Aorta (tissue), 5 donors: ENCODE results near the gene DAPK1. TPM values are rescaled to one million over a fixed set of nuclear protein-coding genes. Genes with fewer than 3 reads are reported as not detected.
"Not testable (repeated sequence)": the region's sequence is repeated elsewhere in the genome, so short reads cannot be mapped to it uniquely, and the experiment has no call there.

Experiments used
- ATAC-seq: fragments of 200-7000 bp; cut with Tn5 transposase; one replicate; pipeline ENCODE4 v1.9.1; 2022; ENCODE audit warnings: moderate library complexity; ENCODE audit not compliant: low FRiP score
- DNase-seq, 2 donors: peaks; one replicate each; pipeline ENCODE4 v3.0.0-alpha.2; 2020
- H3K27ac ChIP-seq, 2 donors: one replicate each; pipeline ENCODE4 v1.5.1; 2013; ENCODE audit warnings: low read length in 2 of 2, mild to moderate bottlenecking in 2 of 2, moderate library complexity in 2 of 2, control low read depth in 1 of 2, inconsistent platforms in 1 of 2, low read depth in 1 of 2
- H3K27me3 ChIP-seq, 2 donors: one replicate each; pipeline ENCODE4 v1.6.1; 2013; ENCODE audit warnings: control low read depth in 1 of 2, low read length in 1 of 2, mild to moderate bottlenecking in 1 of 2, moderate library complexity in 1 of 2; ENCODE audit not compliant: insufficient read depth in 2 of 2, control insufficient read depth in 1 of 2
- H3K36me3 ChIP-seq, 2 donors: one replicate each; pipeline ENCODE4 v1.6.1; 2013; ENCODE audit warnings: control low read depth in 1 of 2, low read length in 1 of 2, mild to moderate bottlenecking in 1 of 2; ENCODE audit not compliant: insufficient read depth in 2 of 2, control insufficient read depth in 1 of 2
- H3K4me1 ChIP-seq, 2 donors: one replicate each; pipeline ENCODE4 v1.6.1; 2013; ENCODE audit warnings: low read length in 2 of 2, control low read depth in 1 of 2, mild to moderate bottlenecking in 1 of 2, moderate library complexity in 1 of 2; ENCODE audit not compliant: insufficient read depth in 2 of 2, control insufficient read depth in 1 of 2
- H3K4me3 ChIP-seq, 2 donors: one replicate each; pipeline ENCODE4 v1.5.1; 2013; ENCODE audit warnings: low read length in 2 of 2, control low read depth in 1 of 2, mild to moderate bottlenecking in 1 of 2
- H3K9me3 ChIP-seq: one replicate; pipeline ENCODE4 v1.6.1; 2013; ENCODE audit warnings: mild to moderate bottlenecking, low read length; ENCODE audit not compliant: control insufficient read depth
- WGBS, 2 donors: extraction: QIAGEN DNeasy Blood & Tissue Kit; methylation state at CpG; one replicate each; pipeline ENCODE4 v1.1.7; 2013; 5-methylcytosine and 5-hydroxymethylcytosine counted together
- intact Hi-C, 2 donors: fragments of 100-400 bp; cut with DNase I; formaldehyde crosslinking; loops; one replicate each; pipeline versions ENCODE4 v1.14.2 to v1.15.0; 2022
- polyA plus RNA-seq, 2 donors: library from polyadenylated mRNA; stranded (reverse); fragments of 200-250 nt; gene quantifications; one replicate each; pipeline ENCODE4 v1.2.3, GENCODE V29; 2013
- total RNA-seq, 2 donors: library from RNA; stranded (reverse); fragmentation: NEBNext Ultra II Directional; extraction: Animal tissue kit (Norgen Biotek cat#: 25700); gene quantifications; one replicate each; pipeline ENCODE4 v1.2.1, GENCODE V29; 2021
- donor health status: healthy with polysubstance abuse.
- donor health status: Bipolar disorder and iron deficiency.
- donor health status: DM: no; HTN: no; CAD: no.
- donor health status: DM: no; HTN: no; CAD: no.
- donor health status: DM: yes; HTN: yes; CAD: no.

The DAPK1 gene
- total and polyA plus RNA-seq, 4 donors: 6.5 to 41.7 (median 21.7) TPM

DNA sequence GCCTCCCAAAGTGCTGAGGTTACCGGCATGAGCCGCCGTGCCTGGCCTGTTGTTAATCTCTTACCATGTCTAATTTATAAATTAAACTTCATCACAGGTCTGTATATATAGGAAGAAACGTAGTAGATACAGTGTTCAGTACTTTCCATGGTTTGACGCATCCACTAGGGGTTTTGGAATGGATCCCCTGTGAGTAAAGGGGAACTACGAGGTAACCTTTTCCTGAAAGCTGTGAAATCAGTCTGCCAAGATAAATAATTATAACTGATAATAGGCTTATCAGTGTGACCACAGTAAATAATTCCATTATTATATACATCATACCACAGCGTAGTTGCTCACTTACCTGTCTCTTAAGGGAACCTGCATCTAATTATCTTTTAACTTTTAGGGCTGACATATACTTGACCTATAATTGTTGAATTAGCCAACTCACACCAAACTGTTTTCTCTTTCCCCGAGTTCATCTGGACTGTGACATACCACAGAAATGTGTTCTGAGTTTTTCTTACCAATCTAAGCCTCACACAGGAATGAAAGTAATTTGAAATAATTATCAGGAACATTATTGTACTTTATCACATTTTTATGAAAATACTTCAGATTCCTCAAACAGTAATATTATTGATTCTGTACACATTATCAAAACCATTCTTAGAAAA lies 42.9 kb downstream of the DAPK1 start:
- 85 to 90% methylated on average over 8 of the region's 8 CpGs for WGBS, 2 donors
- H3K4me3 ChIP-seq: no peak overlapping the region
- H3K27me3 ChIP-seq: no peaks in the 10 kb centered on the region
- H3K27ac ChIP-seq: no peak overlapping the region
- DNase-seq (no peak), ATAC-seq (no peak)
- H3K9me3 ChIP-seq: no peaks in the 10 kb centered on the region
- intact Hi-C loops: no loop called here
- H3K4me1 ChIP-seq: no peaks in the 10 kb centered on the region
- H3K36me3 ChIP-seq: no peaks in the 10 kb centered on the region

DNA sequence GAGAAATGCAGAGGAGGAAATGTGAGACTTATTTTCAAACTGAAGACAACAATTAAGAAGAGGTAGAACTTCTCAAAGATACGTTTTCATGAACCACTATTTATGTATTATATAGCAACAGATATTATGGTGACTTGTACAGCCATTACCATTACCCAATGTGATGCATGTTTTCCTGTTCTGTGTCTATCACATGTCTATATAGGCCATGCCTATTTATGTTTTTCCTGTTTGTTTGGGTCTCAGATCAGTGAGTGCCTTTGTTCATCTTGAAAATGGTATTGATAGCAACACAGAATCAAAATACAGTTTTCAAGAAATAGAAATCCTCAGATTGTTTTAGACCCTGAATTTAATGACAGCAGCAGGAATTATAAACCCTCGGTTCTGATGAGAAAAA lies 44.0 kb downstream of the DAPK1 start:
- DNase-seq (no peak), ATAC-seq (no peak)
- no peaks in the 10 kb centered on the region for H3K27me3 ChIP-seq
- no peak overlapping the region for H3K4me3 ChIP-seq
- intact Hi-C loops: no loop called here
- H3K27ac ChIP-seq: no peak overlapping the region
- H3K4me1 ChIP-seq: no peaks in the 10 kb centered on the region
- 86 to 89% methylated on average over 2 of the region's 2 CpGs for WGBS, 2 donors
- H3K36me3 ChIP-seq: no peaks in the 10 kb centered on the region
- H3K9me3 ChIP-seq: no peaks in the 10 kb centered on the region

DNA sequence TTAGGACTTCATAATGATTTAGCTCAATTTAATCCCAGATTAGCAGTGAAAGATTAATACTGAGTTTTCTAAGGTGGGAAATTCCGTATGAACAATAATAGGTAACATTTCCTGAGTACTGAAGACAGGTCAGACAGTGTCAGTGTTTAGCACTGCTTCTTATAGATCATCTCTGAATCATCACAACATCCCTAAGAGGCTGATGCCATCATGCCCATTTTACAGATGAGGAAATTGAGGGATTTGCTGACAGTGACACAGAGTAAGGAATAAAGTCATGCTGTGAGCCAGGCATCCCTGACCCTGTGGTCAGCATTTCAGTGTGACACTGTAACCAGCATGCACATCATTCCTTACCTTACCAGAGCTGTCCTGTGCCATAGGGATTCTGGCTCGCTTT lies 44.5 kb downstream of the DAPK1 start:
- intact Hi-C loops: no loop called here
- Histone ChIP-seq H3K4me1 (no peaks in the 10 kb centered on the region), H3K4me3 (no peak overlapping the region), H3K27me3 (no peaks in the 10 kb centered on the region), H3K9me3 (no peaks in the 10 kb centered on the region), H3K27ac (no peak overlapping the region), H3K36me3 (no peaks in the 10 kb centered on the region)
- 49 to 72% methylated on average over 2 of the region's 2 CpGs for WGBS, 2 donors
- DNase-seq (no peak), ATAC-seq (no peak)

DNA sequence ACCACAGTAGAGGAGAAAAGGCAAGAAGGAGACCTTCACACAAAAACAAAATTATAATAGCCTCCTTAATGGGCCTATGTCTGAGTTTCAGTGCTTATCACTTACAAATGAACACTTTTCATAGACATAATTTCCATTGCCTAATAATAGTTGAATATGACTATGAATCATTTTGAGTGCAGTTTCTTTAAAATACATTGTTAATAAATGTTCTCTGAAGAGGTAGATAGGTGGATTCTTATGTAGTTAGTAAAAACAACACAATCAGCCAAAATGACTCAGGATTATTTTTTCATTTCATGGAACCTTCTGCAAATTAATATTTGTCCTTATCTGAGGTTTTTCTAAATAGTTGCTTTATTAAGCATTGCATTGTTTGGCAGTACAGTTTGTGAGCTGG lies 45.6 kb downstream of the DAPK1 start:
- Histone ChIP-seq H3K9me3 (no peaks in the 10 kb centered on the region), H3K27ac (no peak overlapping the region), H3K36me3 (no peaks in the 10 kb centered on the region), H3K4me3 (no peak overlapping the region), H3K4me1 (no peaks in the 10 kb centered on the region), H3K27me3 (no peaks in the 10 kb centered on the region)
- intact Hi-C loops: no loop called here
- DNase-seq (no peak), ATAC-seq (no peak)

DNA sequence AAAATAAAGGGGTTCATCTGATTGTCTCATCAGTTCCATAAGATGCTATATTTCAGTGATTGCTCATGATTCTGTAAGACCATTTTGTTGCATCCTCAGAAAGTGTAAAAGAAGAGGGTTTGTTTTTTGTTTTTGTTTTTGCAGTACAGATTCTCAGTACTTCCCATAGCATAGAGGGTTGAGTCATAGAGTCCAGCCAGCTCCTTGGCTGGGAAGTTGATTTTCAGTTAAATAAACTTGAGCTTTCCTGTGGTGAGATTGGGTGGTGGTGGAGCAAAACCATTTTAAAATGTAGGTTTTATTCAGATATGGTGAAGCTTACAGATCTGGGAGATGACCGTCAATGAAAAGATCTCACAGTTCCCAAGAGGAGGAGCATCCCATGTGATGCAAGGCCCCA lies 48.2 kb downstream of the DAPK1 start:
- no peaks in the 10 kb centered on the region for H3K9me3 ChIP-seq
- H3K27ac ChIP-seq: no peak overlapping the region
- no peaks in the 10 kb centered on the region for H3K27me3 ChIP-seq
- H3K36me3 ChIP-seq: no peaks in the 10 kb centered on the region
- ATAC-seq: no peak
- no peak for DNase-seq
- no peaks in the 10 kb centered on the region for H3K4me1 ChIP-seq
- 37 to 54% methylated on average over 1 of the region's 1 CpG for WGBS, 2 donors
- H3K4me3 ChIP-seq: no peak overlapping the region
- intact Hi-C loops: no loop called here

DNA sequence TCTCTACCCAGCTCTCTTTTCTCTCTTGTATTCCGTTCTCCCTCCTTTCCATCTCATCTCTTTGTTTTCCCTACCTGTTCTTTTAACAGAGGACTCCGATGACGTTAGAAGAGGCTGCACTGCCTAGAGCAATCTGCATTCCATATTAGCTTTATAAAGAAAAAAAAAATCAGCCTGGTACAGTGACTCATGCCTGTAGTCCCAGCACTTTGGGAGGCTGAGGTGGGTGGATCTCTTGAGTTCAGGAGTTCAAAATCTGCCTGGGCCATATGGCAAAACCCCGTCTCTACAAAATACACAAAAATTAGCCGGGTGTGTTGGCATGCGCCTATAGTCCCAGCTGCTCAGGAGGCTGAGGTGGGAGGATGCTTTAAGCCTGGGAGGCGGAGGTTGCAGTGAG lies 49.0 kb downstream of the DAPK1 start:
- Histone ChIP-seq H3K9me3 (no peaks in the 10 kb centered on the region), H3K36me3 (no peaks in the 10 kb centered on the region), H3K4me1 (no peaks in the 10 kb centered on the region), H3K4me3 (no peak overlapping the region), H3K27me3 (no peaks in the 10 kb centered on the region), H3K27ac (no peak overlapping the region)
- intact Hi-C loops: no loop called here
- WGBS, 2 donors: 65 to 70% methylated on average over 7 of the region's 7 CpGs
- ATAC-seq (no peak), DNase-seq (no peak)

DNA sequence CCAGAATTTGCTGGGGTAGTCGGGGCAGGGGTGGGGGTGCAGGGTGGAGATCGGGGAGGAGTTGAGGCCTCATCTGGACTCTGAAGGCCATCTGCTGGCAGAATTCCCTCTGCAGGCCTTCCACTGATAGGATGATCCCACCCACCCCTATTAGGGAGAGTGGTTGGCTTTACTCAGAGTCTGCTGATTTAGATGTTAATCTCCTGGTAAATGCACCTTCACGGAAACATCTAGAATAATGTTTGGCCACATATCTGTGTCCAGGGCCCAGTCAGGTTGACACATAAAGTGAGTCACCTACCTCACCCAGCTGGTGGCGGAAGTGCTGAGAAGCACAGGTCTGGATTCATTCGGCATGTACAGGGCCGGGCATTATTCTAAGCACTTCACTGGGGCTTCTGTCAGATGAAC lies 50.0 kb downstream of the DAPK1 start:
- Histone ChIP-seq H3K9me3 (no peaks in the 10 kb centered on the region), H3K4me1 (no peaks in the 10 kb centered on the region), H3K27ac (no peak overlapping the region), H3K36me3 (no peaks in the 10 kb centered on the region), H3K27me3 (no peaks in the 10 kb centered on the region), H3K4me3 (no peak overlapping the region)
- 89 to 97% methylated on average over 6 of the region's 6 CpGs for WGBS, 2 donors
- no peak for ATAC-seq
- intact Hi-C loops: no loop called here
- no peak for DNase-seq

DNA sequence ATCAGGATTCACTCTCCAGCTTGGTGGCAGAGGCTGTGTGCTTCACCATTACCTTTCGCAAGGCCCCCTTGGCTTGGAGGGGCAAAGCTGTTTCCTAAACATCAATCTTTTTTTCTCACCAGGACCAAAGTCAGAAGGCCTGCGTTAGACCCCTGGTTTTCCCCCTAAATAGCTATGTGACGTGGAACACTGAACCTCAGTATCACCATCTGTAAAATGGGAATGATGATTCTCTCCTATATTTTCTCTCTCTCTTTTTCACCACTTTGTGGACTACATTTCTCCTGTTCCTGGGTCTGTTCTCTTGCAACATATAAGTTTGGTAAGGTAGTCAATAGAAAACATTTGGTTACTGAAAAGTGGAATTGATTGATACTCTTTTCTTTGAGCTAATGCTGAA lies 50.5 kb downstream of the DAPK1 start:
- Histone ChIP-seq H3K27ac (no peak overlapping the region), H3K4me1 (no peaks in the 10 kb centered on the region), H3K9me3 (no peaks in the 10 kb centered on the region), H3K4me3 (no peak overlapping the region), H3K36me3 (no peaks in the 10 kb centered on the region), H3K27me3 (no peaks in the 10 kb centered on the region)
- DNase-seq: no peak
- ATAC-seq: no peak
- intact Hi-C loops: no loop called here
- WGBS, 2 donors: 96 to 98% methylated on average over 3 of the region's 3 CpGs

DNA sequence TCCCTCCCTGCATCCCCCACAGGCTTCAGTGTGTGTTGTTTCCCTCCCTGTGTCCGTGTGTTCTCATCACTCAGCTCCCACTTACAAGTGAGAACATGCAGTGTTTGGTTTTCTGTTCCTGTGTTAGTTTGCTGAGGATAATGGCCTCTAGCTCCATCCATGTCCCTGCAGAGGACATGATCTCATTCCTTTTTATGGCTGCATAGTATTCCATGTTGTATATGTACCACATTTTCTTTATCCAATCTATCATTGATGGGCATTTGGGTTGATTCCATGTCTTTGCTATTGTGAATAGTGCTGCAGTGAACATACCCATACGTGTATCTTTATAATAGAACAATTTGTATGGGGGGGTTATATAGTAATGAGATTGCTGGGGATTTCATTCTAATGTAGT lies 51.4 kb downstream of the DAPK1 start:
- H3K27me3 ChIP-seq, H3K4me3 ChIP-seq, H3K9me3 ChIP-seq, ATAC-seq, H3K27ac ChIP-seq, H3K36me3 ChIP-seq, DNase-seq, H3K4me1 ChIP-seq, intact Hi-C loops: not testable (repeated sequence)
- WGBS, 2 donors: 97% methylated on average over 2 of the region's 2 CpGs
